Putamen (tissue), 1 donor: Measurements from ENCODE around the gene IKZF5.

Experiments used
- DNase-seq: peaks from one replicate; pipeline ENCODE4 v3.0.0-alpha.2; 2016; ENCODE audit warnings: low spot score

The IKZF5 gene

DNA sequence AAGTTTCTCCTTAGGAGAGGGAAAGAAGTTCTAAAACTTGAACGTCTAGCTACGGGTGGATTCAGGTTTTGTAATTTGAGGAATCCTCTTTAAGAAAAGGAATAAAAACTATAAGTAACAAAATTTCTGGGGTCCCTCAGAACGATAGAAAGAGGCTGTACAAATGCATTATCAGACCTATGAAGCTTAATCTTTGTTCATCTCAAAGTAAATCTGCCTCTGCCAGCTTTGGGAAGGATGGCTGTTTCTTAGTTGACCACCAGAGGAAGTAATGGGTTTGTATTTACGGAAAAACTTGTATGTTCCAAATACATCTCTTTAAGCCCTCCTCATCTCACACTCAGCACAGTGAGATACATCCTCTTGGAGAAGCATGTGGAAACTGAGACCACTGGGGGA lies 27.5 kb downstream of the IKZF5 start:
- DNase-seq, result no peak

DNA sequence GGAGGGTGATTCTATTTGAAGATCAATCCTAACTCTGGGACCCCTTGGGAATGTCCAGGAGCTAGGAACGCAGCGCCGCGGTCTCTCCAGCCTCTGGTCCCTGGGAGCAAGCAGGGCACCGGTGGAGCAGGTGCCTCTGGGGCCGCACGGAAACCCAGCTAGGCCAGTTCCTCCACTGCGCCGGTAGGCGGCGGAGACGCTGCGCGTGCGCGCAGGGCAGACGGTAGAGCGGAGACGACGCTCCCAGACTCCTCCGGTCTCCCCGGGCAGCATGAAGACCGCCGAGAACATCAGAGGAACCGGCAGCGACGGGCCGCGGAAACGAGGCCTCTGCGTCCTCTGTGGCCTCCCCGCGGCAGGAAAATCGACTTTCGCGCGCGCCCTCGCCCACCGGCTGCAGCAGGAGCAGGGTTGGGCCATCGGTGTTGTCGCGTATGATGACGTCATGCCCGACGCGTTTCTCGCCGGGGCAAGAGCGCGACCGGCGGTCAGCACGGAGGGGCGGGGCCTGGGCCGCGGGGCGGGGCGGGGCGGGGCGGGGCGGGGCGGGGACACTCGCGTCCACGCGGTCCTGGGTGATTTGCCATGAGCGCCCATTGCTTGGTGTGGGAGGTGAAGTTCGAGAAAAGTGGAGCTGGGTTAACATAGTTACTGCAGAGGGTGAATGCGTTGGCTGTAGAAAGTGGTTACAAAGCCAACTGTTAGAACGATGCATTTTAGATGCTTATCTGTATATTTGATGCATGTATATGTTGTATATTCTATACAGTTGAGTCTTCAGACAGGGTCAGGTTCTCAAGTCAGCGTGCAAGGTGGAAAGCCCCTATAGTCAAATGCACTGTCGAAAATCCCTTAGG lies 28.2 kb downstream of the IKZF5 start, which contains the start of gene PSTK:
TSS of gene PSTK (plus strand) at position 193 of the 857 bp plus-strand sequence. CDS start at position 272, 79 bp downstream.
- peak; percentile 91 for DNase-seq

DNA sequence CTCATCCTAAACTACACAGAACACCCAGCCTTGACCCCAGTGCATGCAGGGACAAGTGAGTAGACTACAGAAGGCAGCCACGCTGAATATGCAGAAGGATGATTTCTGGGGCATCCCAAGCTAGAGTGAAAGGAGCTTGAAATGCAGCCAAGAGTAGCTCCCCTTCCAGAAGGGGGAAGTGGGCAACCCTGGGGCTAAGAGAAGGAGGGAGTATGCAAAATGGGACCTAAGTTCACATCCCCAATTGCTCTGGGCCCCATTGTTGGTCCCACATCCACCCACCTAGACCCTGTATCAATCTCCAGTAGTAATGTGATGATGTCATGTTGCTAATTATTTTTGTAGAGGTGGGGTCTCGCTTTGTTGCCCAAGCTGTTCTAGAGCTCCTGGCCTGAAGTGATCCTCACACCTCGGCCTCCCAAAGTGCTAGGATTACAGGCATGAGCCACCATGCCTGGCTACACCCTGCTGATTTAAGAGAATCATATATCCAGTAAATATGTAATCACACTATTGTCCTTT lies 34.0 kb downstream of the IKZF5 start:
- no peak for DNase-seq

DNA sequence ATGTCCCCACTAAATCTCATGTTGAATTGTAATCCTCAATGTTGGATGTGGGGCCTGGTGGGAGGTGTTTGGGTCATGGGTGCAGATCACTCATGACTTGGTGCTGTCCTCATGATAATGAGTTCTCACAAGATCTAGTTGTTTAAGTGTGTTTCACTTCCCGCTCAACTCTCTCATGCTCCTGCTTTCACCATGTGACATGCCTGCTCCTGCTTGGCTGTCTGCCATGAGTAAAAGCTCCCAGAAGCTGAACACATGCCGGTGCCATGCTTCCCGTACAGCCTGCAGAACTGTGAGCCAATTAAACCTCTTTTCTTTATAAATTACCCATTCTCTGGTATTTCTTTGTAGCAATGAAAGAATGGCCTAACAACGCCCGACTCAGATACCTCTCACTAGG lies 34.6 kb downstream of the IKZF5 start:
- DNase-seq, result no peak

DNA sequence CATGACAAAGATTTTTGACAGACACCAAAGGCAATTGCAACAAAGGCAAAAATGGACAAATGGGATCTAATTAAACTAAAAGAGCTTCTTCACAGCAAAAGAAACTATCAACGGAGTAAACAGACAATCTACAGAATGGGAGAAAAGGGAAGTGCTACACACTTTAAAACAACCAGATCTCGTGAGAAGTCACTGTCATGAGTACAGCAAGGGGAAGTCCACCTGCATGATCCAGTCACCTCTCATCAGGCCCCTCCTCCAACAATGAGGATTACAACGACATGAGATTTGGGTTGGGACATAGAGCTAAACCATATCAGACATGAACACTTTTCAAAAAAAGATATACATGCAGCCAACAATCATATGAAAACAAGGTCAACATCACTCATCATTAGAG lies 39.9 kb downstream of the IKZF5 start:
- no peak for DNase-seq

DNA sequence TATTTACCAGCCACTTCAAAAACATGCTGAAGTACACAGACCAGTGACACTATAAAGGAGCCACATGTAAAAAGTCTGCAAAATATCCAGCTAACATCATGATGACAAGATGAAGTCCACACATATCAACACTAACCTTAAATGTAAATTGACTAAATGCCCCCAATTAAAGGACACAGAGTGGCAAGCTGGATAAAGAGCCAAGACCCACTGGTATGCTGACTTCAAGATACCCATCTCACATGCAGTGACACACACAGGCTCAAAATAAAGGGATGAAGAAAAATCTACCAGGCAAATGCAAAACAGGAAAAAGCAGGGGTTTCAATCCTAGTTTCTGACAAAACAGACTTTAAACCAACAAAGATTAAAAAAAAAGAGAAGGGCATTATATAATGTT lies 41.7 kb downstream of the IKZF5 start:
- no peak for DNase-seq

DNA sequence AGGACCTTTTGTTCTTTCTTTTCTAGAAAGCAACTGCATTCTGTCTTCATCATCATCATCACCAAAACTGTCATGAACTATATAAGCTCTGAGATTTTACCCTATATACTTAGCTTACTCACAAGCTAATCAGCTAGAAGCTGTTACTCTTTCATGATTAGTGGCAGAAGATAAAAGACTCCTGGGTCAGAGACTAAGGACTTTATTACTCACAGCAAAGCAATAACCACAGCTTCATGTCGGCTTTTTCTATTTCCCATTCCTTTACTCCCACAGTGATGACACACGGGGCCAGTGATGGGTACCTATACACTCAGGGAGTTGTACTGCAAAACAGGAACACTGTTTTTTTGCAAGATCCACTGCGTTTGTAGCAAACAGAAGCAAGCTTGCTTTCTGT lies 46.2 kb downstream of the IKZF5 start:
- no peak for DNase-seq

DNA sequence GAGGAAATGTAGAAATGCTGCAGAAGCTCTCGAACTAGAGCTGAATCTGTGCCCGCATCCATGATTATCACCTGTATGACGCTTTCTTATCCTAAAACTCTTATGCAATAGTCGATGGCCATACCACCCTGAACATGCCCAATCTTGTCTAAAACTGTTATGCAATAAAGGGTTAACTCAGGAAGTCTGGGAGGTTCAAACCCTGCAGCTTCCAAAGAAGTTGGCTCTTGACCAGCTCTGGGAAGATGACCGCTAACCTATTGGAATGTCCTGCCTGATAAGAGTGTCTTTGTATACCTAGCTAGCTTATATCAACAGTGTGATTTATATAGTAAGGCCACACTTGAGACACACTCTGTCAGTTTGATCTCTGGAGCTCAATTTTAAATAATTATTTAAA lies 51.1 kb downstream of the IKZF5 start:
- no peak for DNase-seq

DNA sequence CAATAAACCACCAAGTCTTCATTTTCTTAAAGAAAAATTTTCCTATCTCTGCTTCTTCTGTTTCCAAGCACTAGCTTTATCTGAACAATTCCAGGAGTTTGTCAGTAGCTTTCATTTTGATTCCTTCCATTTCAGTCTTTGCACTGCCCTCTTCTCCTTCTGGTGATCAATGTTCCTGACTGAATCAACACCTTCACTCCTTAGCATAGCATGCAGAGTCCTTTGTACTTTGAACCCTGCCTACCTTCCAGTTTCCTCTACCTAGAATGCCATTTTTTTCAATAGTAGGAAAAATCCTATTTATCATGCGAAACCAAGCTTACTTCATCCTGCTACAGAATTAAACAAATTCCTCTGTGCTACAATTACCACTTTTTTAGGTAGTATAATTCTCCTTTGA lies 52.7 kb downstream of the IKZF5 start:
- DNase-seq, result no peak

DNA sequence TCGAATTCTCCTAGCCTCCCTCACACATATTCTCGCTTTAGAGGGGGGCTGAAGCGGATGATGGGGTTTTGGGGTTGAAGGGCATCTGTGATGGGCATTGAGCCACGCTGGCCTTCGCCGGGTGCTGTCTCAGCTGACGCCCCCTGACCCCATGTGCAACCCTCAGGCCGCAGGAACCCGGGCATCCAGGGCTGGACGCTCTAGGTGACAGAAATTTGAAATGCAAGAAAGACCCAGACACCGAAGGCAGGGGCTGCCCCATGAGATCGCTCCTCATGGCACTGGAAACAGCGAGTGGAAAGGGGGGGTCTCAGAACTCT lies 53.9 kb downstream of the IKZF5 start:
- DNase-seq, result no peak

DNA sequence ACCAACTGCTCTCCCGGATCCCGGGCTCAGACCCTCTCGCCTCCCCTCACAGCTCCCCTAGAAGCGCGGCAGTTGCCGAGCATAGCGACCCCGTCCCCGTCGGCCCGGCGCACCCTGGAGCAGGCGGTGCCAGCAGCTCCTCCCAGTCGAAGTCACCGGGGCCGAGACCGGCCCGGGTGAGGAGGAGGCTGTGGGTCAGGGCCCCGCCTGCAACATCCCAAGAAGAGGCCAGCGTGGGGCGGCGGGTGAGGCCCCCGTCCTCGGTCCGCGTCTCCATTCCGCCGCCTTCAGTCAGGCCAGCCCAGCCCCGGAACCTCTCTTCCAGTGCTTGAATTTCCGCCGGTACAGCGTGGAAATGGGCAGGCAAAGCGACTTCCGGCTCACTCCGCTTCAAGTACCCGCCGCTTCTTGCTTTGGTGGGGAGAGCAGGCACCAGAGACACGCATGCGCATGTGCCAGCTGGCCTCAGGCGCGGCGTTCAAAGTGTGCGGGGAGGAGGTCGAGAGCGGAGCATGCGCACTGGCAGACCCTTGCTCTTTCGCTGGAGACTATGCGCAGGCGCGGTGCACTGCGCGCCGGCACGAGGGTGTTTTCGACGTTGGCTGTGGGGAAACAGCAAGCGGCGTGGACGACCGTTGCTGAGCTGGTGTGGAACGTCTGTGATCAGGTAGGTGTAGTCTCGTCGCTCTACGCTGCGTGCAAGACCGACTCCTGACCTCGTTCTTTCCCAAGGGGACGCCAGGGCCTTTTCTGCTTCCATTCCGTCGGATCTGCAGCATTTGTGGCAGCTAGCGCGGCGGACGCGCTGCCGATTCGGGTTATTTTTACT lies 54.5 kb downstream of the IKZF5 start, which contains the start of gene C10orf88:
TSS of gene C10orf88 (minus strand) at position 326 of the 829 bp plus-strand sequence. CDS start at position 277, 49 bp downstream.
- peak; percentile 99 for DNase-seq

DNA sequence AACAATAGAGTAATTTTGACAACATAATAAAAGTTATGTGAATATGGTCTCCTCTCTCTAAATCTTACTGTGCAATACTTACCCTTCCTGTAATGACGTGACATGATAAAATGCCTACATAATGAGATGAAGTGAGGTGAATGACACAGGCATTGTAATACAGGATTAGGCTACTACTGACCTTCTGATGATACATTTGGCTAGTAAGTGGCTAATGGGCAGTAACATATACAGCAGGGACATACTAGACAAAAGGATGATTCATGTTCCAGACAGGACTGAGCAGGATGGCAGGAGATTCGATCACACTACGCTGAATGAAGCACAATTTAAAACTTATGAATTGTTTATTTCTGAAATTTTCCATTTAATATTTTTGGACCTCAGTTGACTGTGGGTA lies 59.3 kb downstream of the IKZF5 start:
- no peak for DNase-seq
